DND-41 (cell line): ENCODE results near the gene INAFM1.
A peak's percentile ranks its signal among the peaks of the same experiment; 100 is the strongest.

Source experiments
- CTCF ChIP-seq: IDR thresholded peaks from 2 replicates; pipeline ENCODE4 v1.5.1; 2012; ENCODE audit warnings: borderline replicate concordance, low read length, moderate library complexity, mild to moderate bottlenecking; ENCODE audit not compliant: poor library complexity, severe bottlenecking; ENCODE audit errors: extremely low read depth
- EZH2 ChIP-seq: IDR thresholded peaks from 3 replicates; pipeline ENCODE4 v1.6.1; 2012; ENCODE audit warnings: borderline replicate concordance, low read depth, mild to moderate bottlenecking, moderate library complexity, low read length, inconsistent platforms; ENCODE audit not compliant: severe bottlenecking

- peak; percentile 66 for TF ChIP-seq CTCF
- TF ChIP-seq EZH2: no peak
Measured at GRCh38 chr19:47280183-47280797, 5.6 kb downstream of the INAFM1 start.
